Measurements from ENCODE around the gene POU2F2.
A peak's percentile ranks its signal among the peaks of the same experiment; 100 is the strongest.

POU2F2 gene

DNA sequence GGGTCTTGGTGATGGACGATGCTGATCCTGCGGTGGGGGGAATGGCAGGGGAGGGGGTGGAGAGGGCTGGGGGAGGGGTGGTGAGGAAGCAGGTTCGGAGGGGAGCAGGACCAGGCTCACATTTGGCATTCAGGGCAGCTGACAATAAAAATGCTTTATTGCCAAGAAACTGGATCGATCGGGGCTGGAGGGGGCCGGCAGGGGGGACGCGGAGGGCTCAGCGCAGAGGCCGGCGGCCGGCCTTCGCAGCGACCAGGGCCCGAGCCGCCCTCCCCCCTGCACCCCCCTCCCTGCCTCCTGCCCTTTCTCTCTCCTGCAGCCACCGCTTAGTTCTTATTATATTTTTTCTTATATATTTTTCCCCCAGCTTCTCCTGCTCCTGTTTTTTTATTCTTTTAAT is 18.1 kb upstream of the POU2F2 start:
- Histone ChIP-seq H3K56ac (ENCODE audit: low read length) (no peak overlapping the region), H3K79me2 (ENCODE audit: control insufficient read depth, insufficient read depth, low read length) (no peaks in the 10 kb centered on the region), H3K18ac (ENCODE audit: low read length) (no peak overlapping the region), H3K4me2 (ENCODE audit: low read length) (no peak overlapping the region), H3K4me3 (ENCODE audit: low read length) (no peak overlapping the region), H4K8ac (ENCODE audit: low read depth, low read length) (no peak overlapping the region), H3K23ac (ENCODE audit: low read length) (no peak overlapping the region), H2BK5ac (ENCODE audit: low read length) (no peak overlapping the region), H4K5ac (ENCODE audit: low read length) (no peak overlapping the region), H3K36me3 (ENCODE audit: control insufficient read depth, insufficient read depth, low read length) (no peaks in the 10 kb centered on the region), H3K79me1 (ENCODE audit: low read length) (no peaks in the 10 kb centered on the region), H3K27ac (ENCODE audit: low read depth, low read length) (no peak overlapping the region), H2BK15ac (replicated peaks; ENCODE audit: low read depth) (no peak overlapping the region), H3K27me3 (ENCODE audit: insufficient read depth, low read length, poor library complexity) (no peaks in the 10 kb centered on the region), H3K4me1 (ENCODE audit: control insufficient read depth, low read depth, low read length) (peaks cover 2% of the 10 kb centered on the region), H3K4ac (ENCODE audit: low read depth, low read length) (no peak overlapping the region), H2AK5ac (ENCODE audit: low read length) (no peak overlapping the region), H3K9ac (ENCODE audit: low read length) (no peak overlapping the region), H2BK120ac (ENCODE audit: low read depth, low read length) (no peak overlapping the region)
- DNase-seq = no peak
- no CpG with 5 or more reads among the region's 17 CpGs for WGBS (ENCODE audit: extremely low coverage, insufficient coverage, low lambda C conversion rate)

- no peak overlapping the region for H2BK15ac ChIP-seq (replicated peaks; ENCODE audit: low read depth)
- H3K18ac ChIP-seq (ENCODE audit: low read length) = no peak overlapping the region
- no peaks in the 10 kb centered on the region for H3K27me3 ChIP-seq (ENCODE audit: insufficient read depth, low read length, poor library complexity)
Observed at GRCh38 chr19:42149447-42150202, 17.4 kb upstream of the POU2F2 start.

DNA sequence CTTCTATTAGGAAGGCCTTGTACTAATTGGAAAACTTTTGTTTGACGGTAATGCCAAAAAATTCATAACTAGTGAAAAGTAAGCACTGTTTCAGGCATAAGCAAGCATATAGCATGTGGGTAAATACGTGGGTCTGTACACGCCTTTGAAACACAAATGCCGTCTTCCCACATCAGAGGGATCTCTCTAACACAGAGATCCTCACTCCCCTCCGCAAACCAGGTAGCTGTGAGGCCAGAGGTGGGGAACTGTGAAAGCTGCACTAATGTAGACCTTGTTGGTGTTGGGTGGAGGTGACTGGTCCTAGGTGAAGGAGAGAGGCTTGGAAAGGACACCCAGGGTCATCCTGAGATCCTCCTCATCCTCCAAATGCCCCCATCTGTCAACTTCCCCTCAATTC is 16.0 kb upstream of the POU2F2 start:
- H3K9ac ChIP-seq (ENCODE audit: low read length) = no peak overlapping the region
- no peak overlapping the region for H3K4me2 ChIP-seq (ENCODE audit: low read length)
- H3K27me3 ChIP-seq (ENCODE audit: insufficient read depth, low read length, poor library complexity) = no peaks in the 10 kb centered on the region
- no peak overlapping the region for H3K56ac ChIP-seq (ENCODE audit: low read length)
- H3K27ac ChIP-seq (ENCODE audit: low read depth, low read length) = no peak overlapping the region
- H2BK120ac ChIP-seq (ENCODE audit: low read depth, low read length) = no peak overlapping the region
- no peak overlapping the region for H2BK15ac ChIP-seq (replicated peaks; ENCODE audit: low read depth)
- DNase-seq = no peak
- no peaks in the 10 kb centered on the region for H3K36me3 ChIP-seq (ENCODE audit: control insufficient read depth, insufficient read depth, low read length)
- H2AK5ac ChIP-seq (ENCODE audit: low read length) = no peak overlapping the region
- no peak overlapping the region for H3K18ac ChIP-seq (ENCODE audit: low read length)
- H4K8ac ChIP-seq (ENCODE audit: low read depth, low read length) = no peak overlapping the region
- no peak overlapping the region for H4K5ac ChIP-seq (ENCODE audit: low read length)
- no peak overlapping the region for H2BK5ac ChIP-seq (ENCODE audit: low read length)
- H3K4ac ChIP-seq (ENCODE audit: low read depth, low read length) = no peak overlapping the region
- no CpG with 5 or more reads among the region's 5 CpGs for WGBS (ENCODE audit: extremely low coverage, insufficient coverage, low lambda C conversion rate)
- H3K79me1 ChIP-seq (ENCODE audit: low read length) = no peaks in the 10 kb centered on the region
- no peak overlapping the region for H3K23ac ChIP-seq (ENCODE audit: low read length)
- no peaks in the 10 kb centered on the region for H3K79me2 ChIP-seq (ENCODE audit: control insufficient read depth, insufficient read depth, low read length)
- no peak overlapping the region for H3K4me3 ChIP-seq (ENCODE audit: low read length)
- H3K4me1 ChIP-seq (ENCODE audit: control insufficient read depth, low read depth, low read length) = peaks cover 2% of the 10 kb centered on the region

More at GRCh38 chr19:42149447-42150202, 17.4 kb upstream of the POU2F2 start:
- H2BK5ac ChIP-seq (ENCODE audit: low read length) = no peak overlapping the region
- H3K79me2 ChIP-seq (ENCODE audit: control insufficient read depth, insufficient read depth, low read length) = no peaks in the 10 kb centered on the region
- H3K27ac ChIP-seq (ENCODE audit: low read depth, low read length) = no peak overlapping the region
- no peak for DNase-seq
- H2BK120ac ChIP-seq (ENCODE audit: low read depth, low read length) = no peak overlapping the region
- no peak overlapping the region for H2AK5ac ChIP-seq (ENCODE audit: low read length)
- no peak overlapping the region for H3K4me3 ChIP-seq (ENCODE audit: low read length)
- H3K79me1 ChIP-seq (ENCODE audit: low read length) = no peaks in the 10 kb centered on the region
- H3K56ac ChIP-seq (ENCODE audit: low read length) = no peak overlapping the region
- WGBS (ENCODE audit: extremely low coverage, insufficient coverage, low lambda C conversion rate) = no CpG with 5 or more reads among the region's 5 CpGs
- H3K4ac ChIP-seq (ENCODE audit: low read depth, low read length) = no peak overlapping the region
- H3K23ac ChIP-seq (ENCODE audit: low read length) = no peak overlapping the region
- peaks cover 2% of the 10 kb centered on the region for H3K4me1 ChIP-seq (ENCODE audit: control insufficient read depth, low read depth, low read length)
- no peaks in the 10 kb centered on the region for H3K36me3 ChIP-seq (ENCODE audit: control insufficient read depth, insufficient read depth, low read length)
- H4K5ac ChIP-seq (ENCODE audit: low read length) = no peak overlapping the region
- H3K9ac ChIP-seq (ENCODE audit: low read length) = no peak overlapping the region
- no peak overlapping the region for H3K4me2 ChIP-seq (ENCODE audit: low read length)
- H4K8ac ChIP-seq (ENCODE audit: low read depth, low read length) = no peak overlapping the region

- no CpG with 5 or more reads among the region's 14 CpGs for WGBS (ENCODE audit: extremely low coverage, insufficient coverage, low lambda C conversion rate)
- H3K36me3 ChIP-seq (ENCODE audit: control insufficient read depth, insufficient read depth, low read length) = no peaks in the 10 kb centered on the region
- H3K23ac ChIP-seq (ENCODE audit: low read length) = no peak overlapping the region
- H2BK5ac ChIP-seq (ENCODE audit: low read length) = no peak overlapping the region
- no peak overlapping the region for H3K9ac ChIP-seq (ENCODE audit: low read length)
- H3K56ac ChIP-seq (ENCODE audit: low read length) = no peak overlapping the region
- no peak overlapping the region for H3K4me3 ChIP-seq (ENCODE audit: low read length)
- H4K5ac ChIP-seq (ENCODE audit: low read length) = no peak overlapping the region
- no peak overlapping the region for H3K27ac ChIP-seq (ENCODE audit: low read depth, low read length)
- DNase-seq = peak; percentile 73
- H3K79me1 ChIP-seq (ENCODE audit: low read length) = no peaks in the 10 kb centered on the region
- no peak overlapping the region for H2BK15ac ChIP-seq (replicated peaks; ENCODE audit: low read depth)
- no peak overlapping the region for H3K18ac ChIP-seq (ENCODE audit: low read length)
- no peak overlapping the region for H2AK5ac ChIP-seq (ENCODE audit: low read length)
- H4K8ac ChIP-seq (ENCODE audit: low read depth, low read length) = no peak overlapping the region
- H3K27me3 ChIP-seq (ENCODE audit: insufficient read depth, low read length, poor library complexity) = no peaks in the 10 kb centered on the region
- no peak overlapping the region for H2BK120ac ChIP-seq (ENCODE audit: low read depth, low read length)
- no peak overlapping the region for H3K4ac ChIP-seq (ENCODE audit: low read depth, low read length)
- no peak overlapping the region for H3K4me2 ChIP-seq (ENCODE audit: low read length)
- H3K79me2 ChIP-seq (ENCODE audit: control insufficient read depth, insufficient read depth, low read length) = no peaks in the 10 kb centered on the region
- no peaks in the 10 kb centered on the region for H3K4me1 ChIP-seq (ENCODE audit: control insufficient read depth, low read depth, low read length)
Observed at GRCh38 chr19:42143341-42144234, 11.3 kb upstream of the POU2F2 start.

DNA sequence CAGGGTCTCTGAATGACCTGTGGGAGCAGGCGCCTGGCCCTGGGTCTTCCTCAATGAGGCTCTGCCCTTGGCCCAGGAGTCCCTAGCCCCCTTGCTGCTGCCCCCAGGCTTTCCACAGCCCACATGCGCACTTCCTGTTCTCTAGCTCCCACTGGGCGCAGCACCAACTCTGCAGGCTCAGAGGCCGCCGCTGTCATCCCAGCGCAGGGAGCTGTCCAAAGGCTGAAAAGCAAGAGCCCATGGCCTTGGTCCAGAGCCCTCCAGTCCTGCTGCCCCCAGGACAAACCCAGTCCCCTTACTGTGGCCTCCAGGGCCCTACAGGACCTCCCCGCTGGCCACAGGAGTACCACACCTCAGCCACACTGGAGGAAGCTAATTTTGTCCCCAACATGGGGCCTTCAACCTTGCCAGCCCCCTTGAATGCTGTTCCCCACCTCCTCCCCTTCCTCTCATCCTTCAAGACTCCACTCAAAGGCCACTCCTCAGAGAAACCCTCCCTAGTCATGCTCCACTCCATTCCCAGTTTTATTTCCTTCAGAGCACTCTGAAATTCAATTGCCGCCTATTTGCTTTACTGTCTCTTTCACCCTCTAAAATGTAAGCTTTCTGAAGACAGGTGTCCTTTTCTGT is 8.0 kb upstream of the POU2F2 start:
- peak; percentile 88 for DNase-seq
- WGBS (ENCODE audit: extremely low coverage, insufficient coverage, low lambda C conversion rate) = no CpG with 5 or more reads among the region's 8 CpGs

More for the DNA sequence above, 8.0 kb upstream of the POU2F2 start:
- no peak overlapping the region for H3K4ac ChIP-seq (ENCODE audit: low read depth, low read length)
- no peak overlapping the region for H3K4me2 ChIP-seq (ENCODE audit: low read length)
- H3K27me3 ChIP-seq (ENCODE audit: insufficient read depth, low read length, poor library complexity) = no peaks in the 10 kb centered on the region
- no peaks in the 10 kb centered on the region for H3K79me2 ChIP-seq (ENCODE audit: control insufficient read depth, insufficient read depth, low read length)
- H4K8ac ChIP-seq (ENCODE audit: low read depth, low read length) = no peak overlapping the region
- H3K27ac ChIP-seq (ENCODE audit: low read depth, low read length) = no peak overlapping the region
- no peak overlapping the region for H2BK15ac ChIP-seq (replicated peaks; ENCODE audit: low read depth)
- H2BK120ac ChIP-seq (ENCODE audit: low read depth, low read length) = no peak overlapping the region
- no peaks in the 10 kb centered on the region for H3K36me3 ChIP-seq (ENCODE audit: control insufficient read depth, insufficient read depth, low read length)
- no peak overlapping the region for H4K5ac ChIP-seq (ENCODE audit: low read length)
- no peak overlapping the region for H3K23ac ChIP-seq (ENCODE audit: low read length)
- H2BK5ac ChIP-seq (ENCODE audit: low read length) = no peak overlapping the region
- H3K9ac ChIP-seq (ENCODE audit: low read length) = no peak overlapping the region
- no peak overlapping the region for H3K18ac ChIP-seq (ENCODE audit: low read length)
- no peak overlapping the region for H3K56ac ChIP-seq (ENCODE audit: low read length)
- H3K79me1 ChIP-seq (ENCODE audit: low read length) = no peaks in the 10 kb centered on the region
- H2AK5ac ChIP-seq (ENCODE audit: low read length) = no peak overlapping the region
- H3K4me3 ChIP-seq (ENCODE audit: low read length) = no peak overlapping the region
- H3K4me1 ChIP-seq (ENCODE audit: control insufficient read depth, low read depth, low read length) = no peaks in the 10 kb centered on the region
